Pons (tissue), 1 donor: ENCODE results near the gene LAMA4.
A peak's percentile ranks its signal among the peaks of the same experiment; 100 is the strongest.

Experiments
- DNase-seq: peaks from one replicate; pipeline ENCODE4 v3.0.0-alpha.2; 2016; ENCODE audit warnings: low spot score

Gene LAMA4

GRCh38 chr6:112184951-112185350, 69.4 kb downstream of the LAMA4 start:
- DNase-seq = no peak

DNA sequence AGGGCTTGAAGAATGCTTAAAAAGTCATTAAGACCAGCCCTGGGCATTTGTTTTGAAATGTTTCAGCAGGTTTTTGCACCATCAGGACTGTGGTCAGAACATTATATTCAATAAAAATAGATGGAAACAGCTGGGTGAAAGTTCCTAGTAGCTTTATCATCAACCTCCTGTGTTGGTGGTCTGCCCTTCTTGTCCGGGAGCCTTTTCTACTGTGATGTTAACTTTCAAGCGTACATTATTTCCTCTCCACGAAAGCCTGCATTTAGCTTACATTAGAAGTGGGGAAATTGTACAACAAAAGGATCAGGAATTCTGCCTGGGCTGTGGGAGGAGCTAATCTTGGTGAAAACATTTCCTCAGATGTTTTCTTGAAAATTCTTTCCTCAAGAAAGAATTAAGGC, 71.1 kb downstream of the LAMA4 start:
- no peak for DNase-seq

GRCh38 chr6:112181130-112181529, 73.2 kb downstream of the LAMA4 start:
- DNase-seq = no peak

- peak; percentile 95 for DNase-seq
Measured at GRCh38 chr6:112180095-112180820, 74.1 kb downstream of the LAMA4 start.

DNA sequence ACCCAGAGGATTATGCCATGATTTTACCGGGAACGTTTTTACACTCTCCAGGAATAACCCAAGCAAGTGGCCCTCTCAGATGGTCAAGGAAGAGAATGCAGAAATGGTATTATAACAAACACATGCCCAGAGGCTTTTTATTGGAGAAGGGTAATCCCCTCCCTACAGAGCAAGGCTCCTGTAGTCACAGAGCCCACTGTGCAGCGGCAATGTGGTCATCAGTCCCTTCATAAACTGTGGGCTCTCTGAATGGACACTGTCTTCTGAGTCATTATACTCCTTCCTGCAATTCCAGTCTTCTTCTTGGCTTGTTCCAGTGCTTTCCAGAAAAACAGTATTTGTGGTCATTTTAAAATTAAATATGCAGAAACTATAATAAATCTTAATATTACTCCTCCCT, 74.7 kb downstream of the LAMA4 start:
- no peak for DNase-seq

- no peak for DNase-seq
Measured at GRCh38 chr6:112178846-112179245, 75.5 kb downstream of the LAMA4 start.

DNA sequence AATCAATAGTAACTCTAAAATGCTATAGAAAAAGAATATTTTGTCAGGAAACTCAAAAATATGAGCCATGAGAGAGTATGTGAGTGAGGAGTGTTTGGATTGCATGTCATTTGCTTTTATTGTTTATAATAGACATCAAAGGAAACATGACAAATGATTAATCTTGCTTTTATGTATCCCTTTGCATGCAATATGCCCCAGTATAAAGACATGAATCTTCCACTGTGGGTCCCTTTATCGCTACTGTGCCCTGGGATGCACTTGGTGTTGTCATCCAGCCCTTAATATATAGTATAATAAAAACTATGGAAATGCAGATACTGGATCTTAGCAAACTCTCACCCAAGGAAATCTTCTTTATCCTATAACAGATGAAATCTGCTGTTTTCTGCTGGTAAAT, 77.3 kb downstream of the LAMA4 start:
- DNase-seq = no peak

DNA sequence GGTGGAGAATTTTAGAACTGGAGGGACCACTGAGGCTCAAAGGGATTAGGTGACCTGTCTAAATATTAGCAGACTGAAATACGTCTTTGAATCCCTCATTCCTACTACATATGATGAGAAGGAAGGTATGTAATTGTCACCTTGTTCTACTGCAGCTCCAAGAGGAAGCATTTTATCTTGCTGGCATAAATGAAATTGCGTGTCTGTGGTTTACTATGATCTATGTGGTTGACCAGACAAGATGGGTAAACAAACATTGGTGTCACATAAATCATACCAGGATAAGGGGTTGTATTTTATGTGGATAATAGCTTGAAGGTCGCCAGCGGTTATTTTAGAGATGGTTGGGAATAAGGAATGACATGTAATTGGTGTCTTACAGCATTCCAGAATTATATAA, 78.2 kb downstream of the LAMA4 start:
- no peak for DNase-seq

- DNase-seq = no peak
Measured at GRCh38 chr6:112173221-112173804, 81.1 kb downstream of the LAMA4 start.

- no peak for DNase-seq
Measured at GRCh38 chr6:112172540-112172939, 81.8 kb downstream of the LAMA4 start.

DNA sequence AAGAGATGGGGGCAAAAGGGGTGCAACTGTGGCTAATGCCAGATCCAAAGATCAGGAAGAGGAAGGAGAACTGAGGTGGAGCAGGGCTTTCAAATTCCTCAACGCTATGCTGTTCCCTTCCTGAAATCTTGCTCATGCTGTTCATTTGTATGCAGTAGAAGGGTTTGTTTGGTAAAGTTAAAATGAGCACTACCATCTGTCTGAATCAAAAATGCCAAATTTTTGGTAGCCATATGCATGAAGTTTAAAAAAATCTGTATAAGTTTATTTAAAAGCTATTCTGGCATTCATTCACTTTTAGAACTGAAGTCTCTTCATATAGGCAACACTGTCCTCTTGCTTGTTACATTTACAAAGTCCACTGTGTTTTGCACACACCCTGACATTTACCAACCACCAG, 84.8 kb downstream of the LAMA4 start:
- no peak for DNase-seq

DNA sequence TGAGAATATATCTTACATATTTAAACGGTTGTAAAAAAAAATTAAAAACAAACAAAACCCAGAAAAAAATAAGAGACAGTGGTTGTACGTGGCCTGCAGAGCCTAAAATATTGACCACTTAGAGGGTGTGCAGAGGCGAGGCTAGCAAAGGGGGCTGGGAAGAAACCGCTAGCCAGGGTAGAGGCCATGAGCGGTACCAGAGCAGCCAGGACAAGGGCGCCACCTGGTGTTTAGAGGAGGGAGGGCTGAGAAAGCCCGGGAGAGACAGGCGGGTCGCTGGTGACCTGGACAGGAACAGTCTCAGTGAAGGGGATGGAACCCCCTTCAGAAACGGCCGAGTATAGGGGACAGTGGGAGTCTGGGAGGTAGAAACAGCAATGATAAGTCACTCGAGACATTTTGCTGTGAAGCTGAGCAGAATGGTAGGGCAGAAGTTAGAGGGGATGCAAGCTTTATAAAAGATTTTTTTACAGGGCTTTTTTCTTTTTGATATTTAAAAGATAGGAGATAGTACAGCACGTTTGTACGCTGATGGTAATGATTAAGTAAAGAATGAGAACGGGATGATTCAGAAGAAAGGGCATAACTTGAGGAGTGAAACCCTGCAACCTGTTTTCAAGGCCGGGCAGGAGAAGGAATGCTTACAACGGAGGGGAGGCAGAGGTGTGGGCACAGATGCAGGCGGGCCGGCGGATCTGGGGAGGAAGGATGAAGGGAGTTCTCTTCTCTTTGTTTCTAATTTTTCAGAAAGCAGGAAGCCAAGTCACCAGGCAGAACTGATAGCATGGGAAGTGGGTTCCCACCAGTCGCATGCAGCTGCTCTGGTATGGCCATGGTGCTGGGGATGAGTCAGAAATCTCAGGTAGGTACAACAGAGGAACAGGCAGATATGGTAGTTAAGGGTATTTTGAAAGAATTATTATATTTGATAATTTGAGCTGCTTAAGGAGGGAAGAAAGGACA, 90.8 kb downstream of the LAMA4 start:
- DNase-seq = peak; percentile 51

GRCh38 chr6:112160745-112161144, 93.6 kb downstream of the LAMA4 start:
- no peak for DNase-seq

GRCh38 chr6:112156668-112157067, 97.7 kb downstream of the LAMA4 start:
- DNase-seq = no peak

DNA sequence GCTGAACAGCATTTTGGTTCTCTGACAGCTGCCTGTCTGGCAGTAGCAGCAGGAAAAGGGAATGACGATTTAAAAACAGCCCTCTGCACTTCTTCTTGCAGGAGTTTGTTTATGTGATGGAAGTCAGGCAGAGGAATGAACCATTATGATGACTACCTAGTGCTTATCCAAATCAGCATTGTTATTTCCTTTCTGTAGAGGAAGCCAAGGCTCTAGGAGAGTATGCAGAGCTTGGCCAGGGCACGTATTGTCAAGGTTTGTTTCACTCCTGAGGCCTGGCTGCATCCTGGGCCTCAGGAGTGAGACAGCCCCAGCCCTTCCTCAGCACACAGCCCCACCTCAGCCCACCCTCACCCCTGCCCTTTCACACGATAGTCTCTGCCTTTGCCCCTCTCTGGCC, 98.5 kb downstream of the LAMA4 start:
- no peak for DNase-seq

DNA sequence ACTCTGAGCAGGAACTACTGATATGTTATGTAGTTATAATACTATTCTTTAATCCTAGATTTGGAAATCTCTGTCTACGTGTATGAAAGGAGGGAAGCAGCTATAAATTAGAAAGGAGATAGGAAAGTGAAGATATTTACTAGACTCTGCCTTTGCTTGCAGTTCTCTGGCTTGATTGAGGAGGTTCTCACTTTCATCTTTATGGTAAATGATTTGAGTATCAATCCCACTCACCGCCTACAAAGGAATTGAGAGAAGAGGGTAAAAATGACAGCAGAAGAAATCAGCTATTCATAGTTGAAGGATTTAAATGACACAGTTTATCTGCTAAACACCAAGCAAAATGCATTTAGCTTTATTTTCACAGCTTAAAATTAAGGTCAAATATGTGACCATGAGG, 99.7 kb downstream of the LAMA4 start:
- DNase-seq = no peak

- DNase-seq = no peak
Measured at GRCh38 chr6:112153926-112154607, 100.3 kb downstream of the LAMA4 start.

DNA sequence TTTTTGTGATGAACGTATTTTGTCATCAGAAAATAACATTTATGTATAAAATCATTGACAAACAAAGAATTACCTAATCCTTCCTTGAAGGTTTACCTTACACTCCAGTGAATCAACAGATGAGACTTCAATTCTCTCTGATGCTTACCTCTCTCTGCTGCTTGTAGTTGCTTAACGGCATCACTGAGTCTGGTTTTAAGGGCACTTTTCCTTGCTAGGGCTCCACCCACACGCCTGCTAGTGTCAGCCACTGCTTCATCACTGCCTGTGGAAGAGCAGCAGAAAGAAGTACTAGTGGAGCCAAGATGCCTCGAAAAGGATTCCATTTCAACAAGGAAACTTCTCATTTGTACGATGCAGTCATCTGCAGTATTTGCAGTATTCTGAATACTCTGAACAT, 104.0 kb downstream of the LAMA4 start:
- peak; percentile 59 for DNase-seq

GRCh38 chr6:112149719-112150263, 104.6 kb downstream of the LAMA4 start:
- DNase-seq = no peak

DNA sequence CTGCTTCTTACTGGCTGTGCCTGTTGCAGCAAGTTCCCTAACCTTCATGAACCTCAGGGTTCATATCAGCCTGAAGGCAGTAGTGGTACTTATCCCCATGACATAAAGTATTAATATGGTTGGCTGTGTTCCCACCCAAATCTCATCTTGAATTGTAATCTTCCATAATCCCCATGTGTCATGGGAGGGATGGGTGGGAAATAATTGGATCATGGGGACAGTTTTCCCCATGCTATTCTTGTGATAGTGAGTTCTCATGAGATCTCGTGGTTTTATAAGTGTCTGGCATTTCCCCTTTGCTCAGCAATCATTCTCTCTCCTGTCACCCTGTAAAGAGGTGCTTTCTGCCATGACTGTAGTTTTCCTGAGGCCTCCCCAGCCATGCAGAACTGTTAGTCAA, 105.1 kb downstream of the LAMA4 start:
- DNase-seq = no peak

GRCh38 chr6:112148103-112148502, 106.3 kb downstream of the LAMA4 start:
- no peak for DNase-seq

GRCh38 chr6:112145080-112145573, 109.2 kb downstream of the LAMA4 start:
- no peak for DNase-seq
